ENCODE measurements around the gene KCND3.

DNA sequence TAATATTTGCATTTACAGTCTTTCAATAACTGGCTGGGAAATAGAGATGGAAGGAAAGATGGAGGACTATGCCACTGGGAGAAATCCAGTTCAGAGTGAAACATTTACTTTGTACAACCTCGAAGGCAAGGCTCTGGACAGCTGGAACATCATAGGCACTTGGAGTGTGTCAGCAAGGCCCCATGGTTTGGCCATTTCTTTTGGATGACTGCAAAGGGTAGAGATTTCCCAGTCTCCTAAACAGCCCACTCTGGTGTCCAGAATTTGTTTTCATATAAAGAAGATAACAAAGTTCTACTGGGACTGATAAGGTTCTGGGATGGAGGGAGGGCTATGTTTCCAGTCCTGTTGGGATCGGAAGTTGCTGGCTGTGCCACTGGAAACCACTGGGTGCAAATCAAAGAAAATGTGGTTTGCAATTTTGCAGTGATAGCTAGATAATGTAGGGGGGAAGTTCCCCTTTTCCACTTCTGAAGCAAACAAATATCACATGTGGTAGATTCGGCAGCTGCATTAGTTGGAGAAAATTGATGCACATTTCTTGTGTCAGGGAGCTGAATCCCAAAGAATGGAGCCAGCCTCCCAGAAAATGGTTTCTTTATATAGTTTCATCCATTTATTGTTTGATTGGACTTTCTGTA lies 16.2 kb downstream of the KCND3 start:
- TF ChIP-seq MXI1 (conservative IDR thresholded peaks at IDR 0.05; ENCODE audit: poor library complexity, severe bottlenecking) (peak; percentile 30), RAD21 (conservative IDR thresholded peaks at IDR 0.05) (no peak), POLR2AphosphoS5 (IDR thresholded peaks at IDR 0.05) (no peak), EZH2 (IDR thresholded peaks at IDR 0.05; ENCODE audit: borderline replicate concordance, insufficient read depth, low read length, poor library complexity, severe bottlenecking) (no peak), EP300 (conservative IDR thresholded peaks at IDR 0.05; ENCODE audit: poor library complexity, severe bottlenecking) (no peak), TAF1 (IDR thresholded peaks at IDR 0.05; ENCODE audit: low read depth) (no peak), SMC3 (conservative IDR thresholded peaks at IDR 0.05; ENCODE audit: poor library complexity) (no peak)
- TF ChIP-seq, protein P1, sequence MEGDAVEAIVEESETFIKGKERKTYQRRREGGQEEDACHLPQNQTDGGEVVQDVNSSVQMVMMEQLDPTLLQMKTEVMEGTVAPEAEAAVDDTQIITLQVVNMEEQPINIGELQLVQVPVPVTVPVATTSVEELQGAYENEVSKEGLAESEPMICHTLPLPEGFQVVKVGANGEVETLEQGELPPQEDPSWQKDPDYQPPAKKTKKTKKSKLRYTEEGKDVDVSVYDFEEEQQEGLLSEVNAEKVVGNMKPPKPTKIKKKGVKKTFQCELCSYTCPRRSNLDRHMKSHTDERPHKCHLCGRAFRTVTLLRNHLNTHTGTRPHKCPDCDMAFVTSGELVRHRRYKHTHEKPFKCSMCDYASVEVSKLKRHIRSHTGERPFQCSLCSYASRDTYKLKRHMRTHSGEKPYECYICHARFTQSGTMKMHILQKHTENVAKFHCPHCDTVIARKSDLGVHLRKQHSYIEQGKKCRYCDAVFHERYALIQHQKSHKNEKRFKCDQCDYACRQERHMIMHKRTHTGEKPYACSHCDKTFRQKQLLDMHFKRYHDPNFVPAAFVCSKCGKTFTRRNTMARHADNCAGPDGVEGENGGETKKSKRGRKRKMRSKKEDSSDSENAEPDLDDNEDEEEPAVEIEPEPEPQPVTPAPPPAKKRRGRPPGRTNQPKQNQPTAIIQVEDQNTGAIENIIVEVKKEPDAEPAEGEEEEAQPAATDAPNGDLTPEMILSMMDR (IDR thresholded peaks at IDR 0.05; ENCODE audit: poor library complexity, severe bottlenecking) = no peak
- TF ChIP-seq, protein P2, sequence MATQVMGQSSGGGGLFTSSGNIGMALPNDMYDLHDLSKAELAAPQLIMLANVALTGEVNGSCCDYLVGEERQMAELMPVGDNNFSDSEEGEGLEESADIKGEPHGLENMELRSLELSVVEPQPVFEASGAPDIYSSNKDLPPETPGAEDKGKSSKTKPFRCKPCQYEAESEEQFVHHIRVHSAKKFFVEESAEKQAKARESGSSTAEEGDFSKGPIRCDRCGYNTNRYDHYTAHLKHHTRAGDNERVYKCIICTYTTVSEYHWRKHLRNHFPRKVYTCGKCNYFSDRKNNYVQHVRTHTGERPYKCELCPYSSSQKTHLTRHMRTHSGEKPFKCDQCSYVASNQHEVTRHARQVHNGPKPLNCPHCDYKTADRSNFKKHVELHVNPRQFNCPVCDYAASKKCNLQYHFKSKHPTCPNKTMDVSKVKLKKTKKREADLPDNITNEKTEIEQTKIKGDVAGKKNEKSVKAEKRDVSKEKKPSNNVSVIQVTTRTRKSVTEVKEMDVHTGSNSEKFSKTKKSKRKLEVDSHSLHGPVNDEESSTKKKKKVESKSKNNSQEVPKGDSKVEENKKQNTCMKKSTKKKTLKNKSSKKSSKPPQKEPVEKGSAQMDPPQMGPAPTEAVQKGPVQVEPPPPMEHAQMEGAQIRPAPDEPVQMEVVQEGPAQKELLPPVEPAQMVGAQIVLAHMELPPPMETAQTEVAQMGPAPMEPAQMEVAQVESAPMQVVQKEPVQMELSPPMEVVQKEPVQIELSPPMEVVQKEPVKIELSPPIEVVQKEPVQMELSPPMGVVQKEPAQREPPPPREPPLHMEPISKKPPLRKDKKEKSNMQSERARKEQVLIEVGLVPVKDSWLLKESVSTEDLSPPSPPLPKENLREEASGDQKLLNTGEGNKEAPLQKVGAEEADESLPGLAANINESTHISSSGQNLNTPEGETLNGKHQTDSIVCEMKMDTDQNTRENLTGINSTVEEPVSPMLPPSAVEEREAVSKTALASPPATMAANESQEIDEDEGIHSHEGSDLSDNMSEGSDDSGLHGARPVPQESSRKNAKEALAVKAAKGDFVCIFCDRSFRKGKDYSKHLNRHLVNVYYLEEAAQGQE (IDR thresholded peaks at IDR 0.05; ENCODE audit: borderline replicate concordance) = no peak
